OCI-LY3 (cell line): ENCODE data around the gene PICK1.
A peak's percentile ranks its signal among the peaks of the same experiment; 100 is the strongest.
"Not testable (repeated sequence)": the region's sequence is repeated elsewhere in the genome, so short reads cannot be mapped to it uniquely, and the experiment has no call there.

Source experiments
- H2AFZ ChIP-seq: fragments of 200-600, 300-600 bp; shearing (Covaris generic); 2 replicates; pipeline ENCODE4 v1.6.0; 2014; ENCODE audit warnings: antibody characterized with exemption, low read depth, low read length
- H3K27ac ChIP-seq: fragments of 200-600, 300-600 bp; sonication (generic); 2 replicates; pipeline ENCODE4 v1.5.1; 2014; ENCODE audit warnings: mild to moderate bottlenecking, low read length, moderate library complexity, mixed read lengths
- H3K27me3 ChIP-seq: fragments of 200-600, 300-600 bp; sonication (generic); 2 replicates; pipeline ENCODE4 v1.6.1; 2014; ENCODE audit warnings: low read depth, low read length, mixed read lengths
- H3K36me3 ChIP-seq: fragments of 200-600, 300-600 bp; sonication (generic); replicated peaks from 2 replicates; pipeline ENCODE3; 2014; ENCODE audit warnings: low read depth, low read length, mixed read lengths
- H3K4me1 ChIP-seq: fragments of 300-600, 200-600 bp; sonication (generic); 2 replicates; pipeline ENCODE4 v1.6.1; 2014; ENCODE audit warnings: low read length, mixed read lengths
- H3K4me2 ChIP-seq: fragments of 200-600, 300-600 bp; sonication (generic); 2 replicates; pipeline ENCODE4 v1.6.1; 2014; ENCODE audit warnings: low read length, mixed read lengths
- H3K4me3 ChIP-seq: fragments of 300-600, 200-600 bp; sonication (generic); 2 replicates; pipeline ENCODE4 v1.5.1; 2014; ENCODE audit warnings: antibody characterized with exemption, mild to moderate bottlenecking, low read length, moderate library complexity
- H3K79me2 ChIP-seq: fragments of 300-600, 200-600 bp; shearing (Covaris generic); 2 replicates; pipeline ENCODE4 v1.6.1; 2014; ENCODE audit warnings: mild to moderate bottlenecking, low read length, mixed read lengths
- H3K9ac ChIP-seq: fragments of 300-600, 200-600 bp; shearing (Covaris generic); 2 replicates; pipeline ENCODE4 v1.6.0; 2014; ENCODE audit warnings: mild to moderate bottlenecking, low read length, moderate library complexity
- H3K9me3 ChIP-seq: fragments of 200-600, 300-600 bp; shearing (Covaris generic); 2 replicates; pipeline ENCODE4 v1.6.1; 2014; ENCODE audit warnings: low read length, mixed read lengths; ENCODE audit not compliant: insufficient read depth
- H4K20me1 ChIP-seq: fragments of 200-600, 300-600 bp; sonication (generic); 2 replicates; pipeline ENCODE4 v1.6.1; 2016; ENCODE audit warnings: low read length, mixed read lengths; ENCODE audit not compliant: insufficient read depth
- EZH2phosphoT487 ChIP-seq: fragments of 200-600 bp; shearing (Covaris generic); IDR thresholded peaks from 2 replicates; pipeline ENCODE4 v1.6.1; 2018; ENCODE audit warnings: antibody characterized with exemption, mixed run types, low read depth
- TF ChIP-seq, protein P1 (sequence below): fragments of 200-600, 300-600 bp; sonication (generic); IDR thresholded peaks from 2 replicates; pipeline ENCODE4 v1.5.1; 2014; ENCODE audit warnings: antibody characterized with exemption, low read length, low read depth

Gene PICK1

DNA sequence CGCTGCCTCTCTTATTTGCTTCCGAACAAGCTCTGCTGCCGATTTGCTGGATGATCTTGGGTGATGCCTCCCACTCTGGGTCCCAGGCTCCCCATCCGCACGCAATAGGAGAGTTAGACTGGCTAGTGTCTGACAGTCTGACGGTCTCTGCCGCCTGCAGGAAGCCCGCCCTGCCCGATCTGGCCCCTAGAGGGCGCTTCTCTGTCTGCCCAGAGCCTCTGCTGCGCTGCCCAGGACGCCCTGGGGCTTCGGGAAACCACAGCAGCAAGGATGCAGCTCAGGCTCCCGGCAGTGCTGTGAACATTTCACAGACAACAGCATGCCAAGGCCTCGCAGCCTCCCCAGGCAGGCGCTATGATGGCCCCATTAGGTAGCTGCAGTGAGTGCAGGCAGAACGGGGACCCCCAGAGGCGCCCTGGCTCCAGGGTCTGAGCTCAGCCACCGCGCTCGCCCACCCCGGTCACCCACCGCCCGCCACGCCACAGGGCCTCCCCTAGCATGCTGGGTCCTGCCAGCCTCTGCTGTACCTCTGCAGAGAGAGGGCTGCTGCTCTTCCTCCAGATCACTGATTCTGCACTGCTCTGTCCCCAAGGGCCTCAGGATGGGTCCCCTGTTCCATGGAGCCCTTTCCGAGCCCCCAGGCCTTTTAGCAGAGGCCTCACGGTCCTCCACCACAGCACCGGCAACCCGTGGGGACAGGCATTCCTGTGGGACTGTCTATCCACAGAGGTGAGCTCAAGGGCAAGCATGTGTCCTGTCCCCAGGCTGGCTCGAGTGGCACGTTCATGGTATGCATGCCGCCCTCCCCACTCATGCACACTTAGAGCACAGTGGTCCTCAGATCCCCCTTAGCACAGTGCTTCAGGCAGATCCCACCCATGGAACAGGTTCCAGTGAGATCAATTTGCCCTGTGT is 57.5 kb downstream of the PICK1 start:
- H3K36me3 ChIP-seq, result no peaks in the 10 kb centered on the region
- H3K79me2 ChIP-seq, result no peaks in the 10 kb centered on the region
- H3K4me1 ChIP-seq, result no peaks in the 10 kb centered on the region
- H3K9ac ChIP-seq, result no peak overlapping the region
- no peak for TF ChIP-seq EZH2phosphoT487
- TF ChIP-seq, protein P1, sequence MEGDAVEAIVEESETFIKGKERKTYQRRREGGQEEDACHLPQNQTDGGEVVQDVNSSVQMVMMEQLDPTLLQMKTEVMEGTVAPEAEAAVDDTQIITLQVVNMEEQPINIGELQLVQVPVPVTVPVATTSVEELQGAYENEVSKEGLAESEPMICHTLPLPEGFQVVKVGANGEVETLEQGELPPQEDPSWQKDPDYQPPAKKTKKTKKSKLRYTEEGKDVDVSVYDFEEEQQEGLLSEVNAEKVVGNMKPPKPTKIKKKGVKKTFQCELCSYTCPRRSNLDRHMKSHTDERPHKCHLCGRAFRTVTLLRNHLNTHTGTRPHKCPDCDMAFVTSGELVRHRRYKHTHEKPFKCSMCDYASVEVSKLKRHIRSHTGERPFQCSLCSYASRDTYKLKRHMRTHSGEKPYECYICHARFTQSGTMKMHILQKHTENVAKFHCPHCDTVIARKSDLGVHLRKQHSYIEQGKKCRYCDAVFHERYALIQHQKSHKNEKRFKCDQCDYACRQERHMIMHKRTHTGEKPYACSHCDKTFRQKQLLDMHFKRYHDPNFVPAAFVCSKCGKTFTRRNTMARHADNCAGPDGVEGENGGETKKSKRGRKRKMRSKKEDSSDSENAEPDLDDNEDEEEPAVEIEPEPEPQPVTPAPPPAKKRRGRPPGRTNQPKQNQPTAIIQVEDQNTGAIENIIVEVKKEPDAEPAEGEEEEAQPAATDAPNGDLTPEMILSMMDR, result peak; percentile 95
- no peaks in the 10 kb centered on the region for H3K9me3 ChIP-seq
- no peak overlapping the region for H3K4me3 ChIP-seq
- H2AFZ ChIP-seq, result no peak overlapping the region
- no peak overlapping the region for H3K27ac ChIP-seq
- no peaks in the 10 kb centered on the region for H4K20me1 ChIP-seq
- H3K27me3 ChIP-seq, result no peaks in the 10 kb centered on the region
- no peak overlapping the region for H3K4me2 ChIP-seq

DNA sequence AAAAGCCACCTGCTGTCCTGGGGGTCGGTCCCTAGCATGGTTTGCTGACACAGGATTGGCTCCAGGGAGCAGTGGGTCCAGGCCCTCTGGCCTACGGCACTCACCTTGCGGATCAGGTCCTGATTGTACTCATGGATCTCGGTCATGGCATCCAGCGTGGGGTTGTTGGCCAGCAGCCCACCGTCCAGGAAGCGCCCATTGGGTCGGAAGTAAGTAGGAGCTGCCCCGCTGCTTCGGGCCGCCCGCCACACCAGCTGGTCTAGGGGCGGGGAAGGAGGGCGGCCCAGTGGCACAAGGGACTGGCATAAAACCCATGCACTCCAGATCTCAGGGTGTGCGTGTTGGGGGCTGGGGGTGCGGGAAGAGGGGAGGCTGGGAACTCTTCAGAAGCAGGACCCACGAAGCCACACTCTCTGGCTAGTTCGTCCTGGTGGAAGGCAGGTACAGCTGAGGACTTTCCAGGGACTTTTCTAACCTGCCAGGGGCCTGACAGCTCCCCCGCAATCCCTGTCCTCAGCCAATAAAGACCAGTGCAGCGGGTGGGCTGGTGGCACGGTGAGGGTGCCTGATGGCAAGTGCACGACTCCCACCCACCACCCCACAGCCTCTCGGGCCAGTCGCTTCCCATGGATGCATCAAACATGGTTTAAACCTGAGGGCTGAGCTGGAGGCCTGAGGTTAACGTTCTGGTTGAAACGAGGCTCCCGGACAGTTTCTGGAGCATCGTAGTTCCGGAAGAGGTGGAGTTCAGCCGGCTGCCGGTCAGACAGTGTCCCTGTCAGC is 58.4 kb downstream of the PICK1 start:
- Histone ChIP-seq H3K9me3 (no peaks in the 10 kb centered on the region), H2AFZ (no peak overlapping the region), H3K9ac (no peak overlapping the region), H3K27me3 (no peaks in the 10 kb centered on the region), H3K4me2 (no peak overlapping the region), H4K20me1 (no peaks in the 10 kb centered on the region), H3K4me1 (no peaks in the 10 kb centered on the region), H3K79me2 (no peaks in the 10 kb centered on the region), H3K27ac (no peak overlapping the region), H3K4me3 (no peak overlapping the region), H3K36me3 (no peaks in the 10 kb centered on the region)
- TF ChIP-seq, protein P1, result no peak
- TF ChIP-seq EZH2phosphoT487, result no peak

DNA sequence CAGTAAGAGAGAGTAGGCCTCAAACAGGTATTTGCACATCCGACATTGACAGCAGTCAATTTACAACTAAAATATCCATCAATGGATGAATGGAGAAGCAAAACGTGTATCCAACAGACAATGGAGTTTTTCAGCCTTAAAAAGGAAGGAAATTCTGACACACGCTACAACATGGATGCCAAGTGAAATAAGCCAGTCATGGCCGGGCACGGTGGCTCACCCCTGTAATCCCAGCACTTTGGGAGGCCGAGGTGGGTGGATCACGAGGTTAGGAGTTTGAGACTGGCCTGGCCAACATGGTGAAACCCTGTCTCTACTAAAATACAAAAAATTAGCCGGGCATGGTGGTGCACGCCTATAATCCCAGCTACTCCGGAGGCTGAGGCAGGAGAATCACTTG is 60.4 kb downstream of the PICK1 start:
- not testable (repeated sequence) for H2AFZ ChIP-seq, H3K27me3 ChIP-seq

DNA sequence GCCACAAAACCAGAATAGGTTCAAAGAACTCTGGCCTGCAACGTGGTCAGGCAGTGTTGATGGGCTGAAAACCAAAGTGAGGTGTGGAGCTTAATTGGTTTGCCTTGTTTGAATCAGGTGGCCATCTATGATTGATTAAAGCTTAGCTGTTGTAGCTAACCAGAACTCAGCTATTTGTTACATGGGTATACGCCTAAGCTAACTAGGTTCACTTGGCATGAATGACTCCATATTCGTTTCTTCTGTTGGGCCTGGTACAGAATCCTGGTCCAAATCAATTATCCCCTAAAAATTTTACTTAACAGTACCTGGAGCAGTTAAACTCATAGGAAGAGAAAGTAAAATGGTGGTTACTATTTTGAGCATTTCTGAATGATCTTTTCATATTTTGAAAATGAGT is 61.0 kb downstream of the PICK1 start:
- H3K27ac ChIP-seq, result no peak overlapping the region
- no peak overlapping the region for H3K4me3 ChIP-seq
- no peak overlapping the region for H3K4me2 ChIP-seq
- H3K9ac ChIP-seq, result no peak overlapping the region
- no peaks in the 10 kb centered on the region for H3K4me1 ChIP-seq
- no peaks in the 10 kb centered on the region for H3K27me3 ChIP-seq
- no peaks in the 10 kb centered on the region for H4K20me1 ChIP-seq
- no peaks in the 10 kb centered on the region for H3K9me3 ChIP-seq
- no peaks in the 10 kb centered on the region for H3K36me3 ChIP-seq
- TF ChIP-seq, protein P1, result no peak
- TF ChIP-seq EZH2phosphoT487, result no peak
- H3K79me2 ChIP-seq, result no peaks in the 10 kb centered on the region
- H2AFZ ChIP-seq, result no peak overlapping the region

More for the DNA sequence above, 60.4 kb downstream of the PICK1 start:
- not testable (repeated sequence) for H3K4me3 ChIP-seq, H3K27ac ChIP-seq, H3K9ac ChIP-seq, H3K4me1 ChIP-seq, H3K79me2 ChIP-seq, H3K9me3 ChIP-seq, H3K4me2 ChIP-seq, H3K36me3 ChIP-seq, H4K20me1 ChIP-seq

DNA sequence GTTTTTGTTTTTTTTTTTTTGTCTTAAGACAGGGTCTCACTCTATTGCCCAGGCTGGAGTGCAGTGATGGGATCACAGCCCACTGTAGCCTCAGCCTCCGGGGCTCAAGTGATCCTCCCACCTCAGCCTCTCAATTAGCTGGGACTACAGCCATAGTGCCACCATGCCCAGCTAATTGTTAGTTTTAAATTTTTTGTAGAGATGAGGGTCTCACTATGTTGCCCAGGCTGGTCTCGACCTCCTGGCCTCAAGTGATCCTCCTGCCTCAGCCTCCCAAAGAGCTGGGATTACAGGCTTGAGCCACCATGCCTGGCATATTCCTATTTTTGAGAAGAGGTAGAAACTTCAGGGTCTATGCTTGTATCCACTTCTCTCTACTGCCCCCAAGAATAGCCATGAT is 61.5 kb downstream of the PICK1 start:
- not testable (repeated sequence) for H3K4me3 ChIP-seq, H3K36me3 ChIP-seq, H3K27me3 ChIP-seq

More for the DNA sequence above, 61.5 kb downstream of the PICK1 start:
- H3K4me2 ChIP-seq, H3K79me2 ChIP-seq, H3K4me1 ChIP-seq, H3K9ac ChIP-seq, H2AFZ ChIP-seq, H3K9me3 ChIP-seq, H3K27ac ChIP-seq, H4K20me1 ChIP-seq: not testable (repeated sequence)
